ENCODE results near the gene PTGR3.

GRCh38 chr18:75255094-75255493, 46.2 kb upstream of the PTGR3 start:
- TF ChIP-seq CTCF (IDR thresholded peaks at IDR 0.05; ENCODE audit: low read depth, low read length) (no peak), POLR2A (IDR thresholded peaks at IDR 0.05; ENCODE audit: extremely low read depth, insufficient read length) (no peak)
